Lower lobe of right lung (tissue), 2 donors: ENCODE measurements around the gene LASP1NB.
"Not testable (repeated sequence)": the region's sequence is repeated elsewhere in the genome, so short reads cannot be mapped to it uniquely, and the experiment has no call there.

Source experiments
- ATAC-seq, 2 donors: fragments of 200-7000 bp; cut with Tn5 transposase; one replicate each; pipeline ENCODE4 v1.9.1; 2020 to 2022; ENCODE audit warnings: mild to moderate bottlenecking in 2 of 2, moderate library complexity in 2 of 2
- DNase-seq: peaks from one replicate; pipeline ENCODE4 v3.0.0-alpha.2; 2020
- H3K27ac ChIP-seq: fragments of 200-600 bp; one replicate; pipeline ENCODE4 v1.8.0; 2022
- H3K27me3 ChIP-seq: fragments of 200-600 bp; one replicate; pipeline ENCODE4 v1.8.0; 2022; ENCODE audit warnings: low read depth
- H3K36me3 ChIP-seq: fragments of 200-600 bp; one replicate; pipeline ENCODE4 v1.8.0; 2022; ENCODE audit warnings: mild to moderate bottlenecking
- H3K4me1 ChIP-seq: fragments of 200-600 bp; one replicate; pipeline ENCODE4 v1.8.0; 2022
- H3K4me3 ChIP-seq: fragments of 200-600 bp; one replicate; pipeline ENCODE4 v1.8.0; 2022; ENCODE audit warnings: mild to moderate bottlenecking
- H3K9me3 ChIP-seq: fragments of 200-600 bp; one replicate; pipeline ENCODE4 v1.8.0; 2022
- CTCF ChIP-seq: fragments of 200-600 bp; IDR thresholded peaks from one replicate; pipeline ENCODE4 v1.8.0; 2022; ENCODE audit warnings: antibody characterized with exemption, mild to moderate bottlenecking
- intact Hi-C: fragments of 100-400 bp; cut with DNase I; formaldehyde crosslinking; loops from one replicate; pipeline ENCODE4 v1.11.0; 2022
- donor health status: DM: no; HTN: yes; CAD: no; lungs with severe emphysema.

LASP1NB gene

DNA sequence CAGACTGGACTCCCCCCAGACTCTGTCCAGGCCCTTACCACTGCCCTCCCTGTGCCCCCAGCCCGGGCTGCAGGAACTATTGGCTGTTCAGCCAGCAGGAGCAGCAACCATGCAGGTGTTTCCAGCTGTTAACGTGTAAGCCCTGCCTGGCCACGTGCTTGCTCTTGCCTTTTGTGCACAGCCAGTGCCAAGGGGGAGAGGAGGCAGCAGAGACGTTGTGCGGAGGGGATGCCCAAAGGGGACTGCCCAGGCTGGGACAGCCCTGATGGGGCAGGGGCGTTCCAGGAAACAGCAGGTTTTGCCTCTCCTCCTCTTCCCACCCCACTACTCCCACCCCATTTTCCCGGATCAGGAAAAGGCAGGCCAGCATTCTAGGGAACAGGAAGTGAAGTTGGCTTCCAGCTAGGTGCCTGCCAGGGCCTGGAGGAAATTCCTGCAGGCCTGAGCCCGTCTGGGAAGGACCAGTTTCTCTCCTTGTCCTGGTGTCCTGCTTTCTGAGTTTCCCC lies 16.7 kb upstream of the LASP1NB start:
- H3K27me3 ChIP-seq = no peaks in the 10 kb centered on the region
- no peak for TF ChIP-seq CTCF
- H3K36me3 ChIP-seq = peaks cover 54% of the 10 kb centered on the region
- DNase-seq = peak; percentile 50
- intact Hi-C loops = no loop called here
- H3K4me3 ChIP-seq = no peak overlapping the region
- H3K27ac ChIP-seq = peak overlapping the region; percentile 62
- no peaks in the 10 kb centered on the region for H3K9me3 ChIP-seq
- peak; percentile 29 to 42 for ATAC-seq
- peaks cover 70% of the 10 kb centered on the region for H3K4me1 ChIP-seq

DNA sequence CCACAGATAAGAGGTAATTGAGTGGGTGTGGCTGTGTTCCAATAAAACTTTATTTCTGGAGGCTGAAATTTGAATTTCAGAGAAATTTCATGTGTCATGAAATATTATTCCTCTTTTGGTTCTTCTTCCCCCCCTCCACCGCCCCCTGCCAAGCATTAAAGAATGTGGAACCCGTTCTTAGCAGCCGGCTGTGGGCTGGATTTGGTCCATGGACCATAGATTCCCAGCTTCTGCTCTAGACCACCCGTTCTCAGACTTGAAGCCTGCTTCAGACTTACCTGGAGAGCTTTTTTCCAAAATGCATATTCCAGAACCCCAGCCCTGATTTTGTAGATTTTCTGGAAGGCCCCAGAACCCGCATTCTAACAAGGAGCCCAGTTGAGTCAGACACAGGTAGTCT lies 15.1 kb upstream of the LASP1NB start:
- DNase-seq (peak; percentile 18), ATAC-seq (no peak)
- Histone ChIP-seq H3K36me3 (peaks cover 60% of the 10 kb centered on the region), H3K4me3 (no peak overlapping the region), H3K27ac (no peak overlapping the region), H3K9me3 (no peaks in the 10 kb centered on the region), H3K4me1 (peaks cover 82% of the 10 kb centered on the region), H3K27me3 (no peaks in the 10 kb centered on the region)
- intact Hi-C loops = no loop called here
- no peak for TF ChIP-seq CTCF

GRCh38 chr17:38911081-38911730 lies 14.2 kb upstream of the LASP1NB start:
- no peak for TF ChIP-seq CTCF
- no peak overlapping the region for H3K27ac ChIP-seq
- no peaks in the 10 kb centered on the region for H3K9me3 ChIP-seq
- intact Hi-C loops = no loop called here
- H3K36me3 ChIP-seq = peaks cover 64% of the 10 kb centered on the region
- H3K27me3 ChIP-seq = no peaks in the 10 kb centered on the region
- ATAC-seq (no peak), DNase-seq (peak; percentile 41)
- H3K4me1 ChIP-seq = peaks cover 73% of the 10 kb centered on the region
- no peak overlapping the region for H3K4me3 ChIP-seq

GRCh38 chr17:38911731-38912081 lies 13.7 kb upstream of the LASP1NB start:
- intact Hi-C loops, DNase-seq: not testable (repeated sequence)

GRCh38 chr17:38912221-38912813 lies 13.1 kb upstream of the LASP1NB start:
- ATAC-seq (peak; percentile 13 to 32), DNase-seq (peak; percentile 44)
- intact Hi-C loops = no loop called here
- no peaks in the 10 kb centered on the region for H3K9me3 ChIP-seq
- peak overlapping the region; percentile 31 for H3K27ac ChIP-seq
- peaks cover 76% of the 10 kb centered on the region for H3K36me3 ChIP-seq
- H3K4me3 ChIP-seq = no peak overlapping the region
- TF ChIP-seq CTCF = no peak
- no peaks in the 10 kb centered on the region for H3K27me3 ChIP-seq
- peaks cover 62% of the 10 kb centered on the region for H3K4me1 ChIP-seq

More at GRCh38 chr17:38911731-38912081, 13.7 kb upstream of the LASP1NB start:
- not testable (repeated sequence) for ATAC-seq, H3K27me3 ChIP-seq, H3K9me3 ChIP-seq, H3K27ac ChIP-seq, H3K4me3 ChIP-seq
- peaks cover 70% of the 10 kb centered on the region for H3K36me3 ChIP-seq
- H3K4me1 ChIP-seq = peaks cover 68% of the 10 kb centered on the region
